Small intestine (tissue), 7 donors: ENCODE measurements around the gene ARID3A. TPM values are rescaled to one million over a fixed set of nuclear protein-coding genes. Genes with fewer than 3 reads are reported as not detected.

Experiments used
- DNase-seq, 2 donors: peaks; one replicate each; pipeline versions ENCODE4 v3.0.0 to v3.0.0-alpha.2; 2013
- FAIRE-seq: peaks from 2 replicates; lab custom pipeline; 2012; peaks lifted over from hg19 to GRCh38; lab: Jason Lieb, UNC
- H3K27ac ChIP-seq, 3 donors: one replicate each; pipeline ENCODE4 v1.5.1; 2013; ENCODE audit warnings: low read length in 2 of 3, mild to moderate bottlenecking in 2 of 3, control low read depth in 1 of 3, inconsistent platforms in 1 of 3, low read depth in 1 of 3, moderate library complexity in 1 of 3
- H3K27me3 ChIP-seq, 3 donors: one replicate each; pipeline ENCODE4 v1.6.1; 2013; ENCODE audit warnings: low read length in 3 of 3, inconsistent platforms in 1 of 3; ENCODE audit not compliant: control insufficient read depth in 3 of 3, insufficient read depth in 3 of 3
- H3K36me3 ChIP-seq, 3 donors: one replicate each; pipeline ENCODE4 v1.6.1; 2013; ENCODE audit warnings: low read length in 3 of 3, inconsistent platforms in 1 of 3, low read depth in 1 of 3, mild to moderate bottlenecking in 1 of 3, moderate library complexity in 1 of 3; ENCODE audit not compliant: control insufficient read depth in 3 of 3, insufficient read depth in 2 of 3
- H3K4me1 ChIP-seq, 3 donors: one replicate each; pipeline ENCODE4 v1.6.1; 2013; ENCODE audit warnings: low read length in 2 of 3, inconsistent platforms in 1 of 3, low read depth in 1 of 3, mild to moderate bottlenecking in 1 of 3, moderate library complexity in 1 of 3; ENCODE audit not compliant: control insufficient read depth in 3 of 3, insufficient read depth in 2 of 3
- H3K4me3 ChIP-seq, 3 donors: one replicate each; pipeline ENCODE4 v1.5.1; 2013; ENCODE audit warnings: low read length in 3 of 3, control low read depth in 1 of 3, inconsistent platforms in 1 of 3, low read depth in 1 of 3, mild to moderate bottlenecking in 1 of 3, moderate library complexity in 1 of 3
- H3K9me3 ChIP-seq, 2 donors: one replicate each; pipeline ENCODE4 v1.6.1; 2013; ENCODE audit warnings: low read depth in 1 of 2, low read length in 1 of 2; ENCODE audit not compliant: control insufficient read depth in 2 of 2, insufficient read depth in 1 of 2
- WGBS, 3 donors: extraction: QIAGEN DNeasy Blood & Tissue Kit; methylation state at CpG; one replicate each; pipeline ENCODE4 v1.1.7; 2013; 5-methylcytosine and 5-hydroxymethylcytosine counted together
- polyA plus RNA-seq, 4 donors: library from polyadenylated mRNA; stranded (reverse) in 3 of 4; unstranded in 1 of 4; fragments of 200-250 nt in 3 of 4; fragments of 120-200 nt in 1 of 4; gene quantifications; one replicate each; pipeline versions ENCODE4 v1.2.1 to v1.2.3, GENCODE V29; 2013
- donor health status: healthy with polysubstance abuse.
- donor health status: control.
- donor health status: control.
- donor health status: Bipolar disorder and iron deficiency.
- donor health status: healthy.

ARID3A gene
- polyA plus RNA-seq, 4 donors, result 1.3 to 242 (median 4.8) TPM

DNA sequence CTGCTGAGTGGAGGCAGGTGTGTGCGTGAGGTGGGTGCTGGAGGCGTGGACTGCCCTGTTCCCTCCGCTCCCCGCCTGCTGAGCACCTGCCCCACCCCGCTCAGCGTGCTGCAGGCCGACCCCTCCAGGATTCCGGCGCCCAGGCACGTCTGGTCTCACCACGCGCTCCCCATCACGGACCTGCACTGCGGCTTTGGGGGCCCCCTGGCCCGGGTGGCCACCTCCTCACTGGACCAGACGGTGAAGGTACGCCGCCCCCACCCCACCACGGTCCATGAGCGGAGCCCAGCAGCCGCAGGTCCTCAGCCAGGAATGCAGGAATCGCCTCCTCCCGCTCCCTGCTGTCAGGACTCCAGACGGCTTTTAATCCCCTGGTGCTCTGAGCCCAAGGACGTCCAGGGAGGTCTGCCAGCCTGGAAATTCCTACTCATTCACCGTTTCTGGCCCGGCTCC lies 64.3 kb downstream of the ARID3A start:
- DNase-seq (no peak), FAIRE-seq (no peak)
- 86 to 91% (median 88%) methylated on average over 20 to 27 of the region's 27 CpGs for WGBS, 3 donors
- no peaks in the 10 kb centered on the region for H3K4me1 ChIP-seq
- no peak overlapping the region for H3K4me3 ChIP-seq
- no peak overlapping the region for H3K27ac ChIP-seq
- H3K9me3 ChIP-seq, result no peaks in the 10 kb centered on the region
- peaks cover 0 to 93% (median 4%) of the 10 kb centered on the region in 3 donors for H3K36me3 ChIP-seq
- no peaks in the 10 kb centered on the region for H3K27me3 ChIP-seq

DNA sequence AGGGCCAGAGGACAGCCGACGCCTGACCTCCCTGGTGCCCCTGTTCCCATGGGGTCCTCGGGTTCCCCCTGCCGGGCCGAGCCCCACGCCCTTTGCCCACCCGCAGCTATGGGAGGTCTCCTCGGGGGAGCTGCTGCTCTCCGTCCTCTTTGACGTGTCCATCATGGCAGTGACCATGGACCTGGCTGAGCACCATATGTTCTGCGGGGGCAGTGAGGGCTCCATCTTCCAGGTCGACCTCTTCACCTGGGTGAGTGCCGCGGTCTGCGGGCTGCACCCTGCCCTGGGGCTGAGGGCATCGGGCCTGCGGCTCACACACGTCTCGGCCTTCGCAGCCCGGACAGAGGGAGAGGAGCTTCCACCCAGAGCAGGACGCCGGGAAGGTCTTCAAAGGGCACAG lies 64.9 kb downstream of the ARID3A start:
- Histone ChIP-seq H3K9me3 (no peaks in the 10 kb centered on the region), H3K4me3 (no peak overlapping the region), H3K27me3 (peaks cover 0 to 4% (median under 1%) of the 10 kb centered on the region in 3 donors), H3K36me3 (peaks cover 0 to 94% (median 4%) of the 10 kb centered on the region in 3 donors), H3K27ac (no peak overlapping the region), H3K4me1 (no peaks in the 10 kb centered on the region)
- FAIRE-seq, result no peak
- no peak for DNase-seq
- 89 to 97% (median 94%) methylated on average over 17 to 23 of the region's 23 CpGs for WGBS, 3 donors

DNA sequence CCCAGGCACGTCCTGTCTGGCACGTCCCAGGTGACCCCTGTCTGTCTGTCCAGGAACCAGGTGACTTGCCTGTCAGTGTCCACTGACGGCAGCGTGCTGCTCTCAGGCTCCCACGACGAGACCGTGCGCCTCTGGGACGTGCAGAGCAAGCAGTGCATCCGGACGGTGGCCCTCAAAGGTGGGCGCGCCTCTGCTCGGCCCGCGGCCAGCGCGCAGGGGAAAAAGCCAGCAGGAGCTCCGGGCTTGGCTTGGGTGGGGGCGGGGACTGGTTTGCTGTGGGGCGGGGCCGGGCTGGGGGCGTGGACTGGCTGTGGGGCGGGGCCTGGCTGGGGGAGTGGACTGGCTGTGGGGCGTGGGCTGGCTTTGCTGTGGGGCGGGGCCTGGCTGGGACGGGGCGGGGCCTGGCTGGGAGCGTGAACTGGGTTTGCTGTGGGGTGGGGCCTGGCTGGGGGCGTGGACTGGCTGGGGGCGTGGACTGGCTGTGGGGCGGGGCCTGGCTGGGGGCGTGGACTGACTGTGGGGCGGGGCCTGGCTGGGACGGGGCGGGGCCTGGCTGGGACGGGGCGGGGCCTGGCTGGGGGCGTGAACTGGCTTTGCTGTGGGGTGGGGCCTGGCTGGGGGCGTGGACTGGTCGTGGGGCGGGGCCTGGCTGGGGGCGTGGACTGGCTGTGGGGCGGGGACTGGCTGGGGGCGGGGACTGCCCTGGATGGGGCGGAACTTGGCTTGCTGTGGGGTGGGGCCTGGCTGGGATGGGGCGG lies 65.5 kb downstream of the ARID3A start:
- FAIRE-seq (no peak), DNase-seq (peak in 1 of 2 donors; percentile 14)
- Histone ChIP-seq H3K27ac (no peak overlapping the region), H3K9me3 (no peaks in the 10 kb centered on the region), H3K4me3 (no peak overlapping the region), H3K4me1 (peaks cover 0 to 5% (median 0%) of the 10 kb centered on the region in 3 donors), H3K27me3 (peaks cover 0 to 10% (median 3%) of the 10 kb centered on the region in 3 donors), H3K36me3 (peaks cover 0 to 90% (median 4%) of the 10 kb centered on the region in 3 donors)
- 83 to 84% (median 84%) methylated on average over 30 to 47 of the region's 47 CpGs for WGBS, 3 donors

DNA sequence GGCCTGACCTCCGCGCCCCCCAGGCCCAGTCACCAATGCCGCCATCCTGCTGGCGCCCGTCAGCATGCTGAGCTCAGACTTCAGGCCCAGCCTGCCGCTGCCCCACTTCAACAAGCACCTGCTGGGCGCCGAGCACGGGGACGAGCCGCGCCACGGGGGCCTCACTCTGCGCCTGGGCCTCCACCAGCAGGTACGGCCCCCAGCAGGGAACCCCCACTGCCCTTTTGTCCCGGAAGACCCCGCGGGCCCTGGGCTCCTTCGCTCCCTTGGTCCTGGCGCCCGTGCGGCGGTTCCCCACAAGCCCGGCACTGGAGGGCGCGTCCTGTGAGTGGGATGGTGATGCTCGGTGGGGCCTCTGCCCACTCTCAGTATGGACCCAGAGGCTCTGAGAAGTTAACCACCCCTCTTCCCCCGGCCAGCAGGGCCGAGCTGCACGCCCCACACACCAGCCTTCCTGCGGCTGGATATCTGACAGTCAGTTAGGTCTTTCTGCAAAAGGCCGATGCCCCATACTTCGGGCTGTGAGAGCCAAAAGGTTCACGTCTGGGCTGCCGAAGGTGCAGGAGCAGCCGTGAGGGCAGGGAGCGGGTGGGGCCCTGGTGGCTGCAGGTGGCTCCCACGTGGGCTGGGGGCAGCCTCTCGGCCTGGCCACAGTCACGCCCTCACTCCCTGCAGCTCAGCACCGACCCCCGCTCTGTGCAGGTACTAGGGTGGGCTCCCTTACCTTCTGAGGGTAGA lies 66.3 kb downstream of the ARID3A start:
- FAIRE-seq (no peak), DNase-seq (no peak)
- Histone ChIP-seq H3K36me3 (peaks cover 0 to 82% (median 0%) of the 10 kb centered on the region in 3 donors), H3K4me3 (no peak overlapping the region), H3K27ac (no peak overlapping the region), H3K4me1 (peaks cover 0 to 9% (median 0%) of the 10 kb centered on the region in 3 donors), H3K9me3 (no peaks in the 10 kb centered on the region), H3K27me3 (peaks cover 0 to 18% (median 3%) of the 10 kb centered on the region in 3 donors)
- WGBS, 3 donors, result 89 to 94% (median 92%) methylated on average over 41 to 42 of the region's 42 CpGs

DNA sequence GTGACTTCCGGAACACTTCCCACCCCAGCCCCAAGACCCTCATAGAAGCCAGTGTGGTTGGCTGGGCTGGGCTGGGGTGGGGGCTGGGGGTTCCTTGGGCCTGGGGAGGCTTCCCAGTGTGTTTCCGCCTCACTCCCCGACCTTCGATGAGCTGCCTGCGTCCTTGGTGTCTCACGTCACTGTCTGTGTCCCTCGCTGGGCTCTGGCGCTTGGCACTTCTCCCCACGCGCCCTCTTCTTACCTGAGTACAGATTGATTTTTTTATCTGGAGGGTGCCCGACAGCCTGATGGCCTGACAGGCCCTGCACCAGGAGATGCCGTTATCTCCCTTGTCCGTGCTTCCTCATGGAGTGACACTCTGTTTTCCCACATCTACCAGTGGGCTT lies 66.8 kb downstream of the ARID3A start:
- Histone ChIP-seq H3K27me3 (peaks cover 0 to 24% (median 5%) of the 10 kb centered on the region in 3 donors), H3K4me3 (no peak overlapping the region), H3K4me1 (peaks cover 0 to 9% (median 0%) of the 10 kb centered on the region in 3 donors), H3K27ac (no peak overlapping the region), H3K9me3 (no peaks in the 10 kb centered on the region), H3K36me3 (peaks cover 0 to 77% (median 0%) of the 10 kb centered on the region in 3 donors)
- no peak for FAIRE-seq
- DNase-seq, result no peak
- 85 to 95% (median 93%) methylated on average over 13 of the region's 13 CpGs for WGBS, 3 donors

DNA sequence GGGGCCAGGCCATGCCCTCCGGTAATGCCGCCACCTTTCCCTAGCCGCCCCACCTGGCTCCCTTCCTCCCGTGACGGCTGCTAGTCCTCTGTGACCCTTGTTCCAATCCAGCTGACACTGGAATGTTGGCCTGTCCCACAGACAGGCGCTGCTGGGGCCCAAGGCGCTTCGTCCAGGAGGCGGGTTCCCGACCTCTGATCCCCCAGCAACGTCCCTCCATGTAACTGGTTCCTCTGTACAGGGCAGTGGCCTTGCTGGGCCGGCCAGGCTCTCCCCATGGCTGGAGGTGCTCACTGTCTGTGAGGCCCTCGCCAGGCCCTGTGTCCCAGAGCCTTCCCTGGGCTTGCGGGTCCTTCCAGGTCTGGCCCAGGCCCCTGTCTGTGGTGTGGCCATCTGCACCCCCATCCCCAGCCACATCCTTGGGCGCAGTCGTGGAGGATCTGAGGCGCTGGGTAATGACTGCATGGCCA lies 67.6 kb downstream of the ARID3A start:
- peaks cover 0 to 70% (median 0%) of the 10 kb centered on the region in 3 donors for H3K36me3 ChIP-seq
- no peak for DNase-seq
- WGBS, 3 donors, result 82 to 93% (median 89%) methylated on average over 17 of the region's 17 CpGs
- no peak overlapping the region for H3K4me3 ChIP-seq
- no peak overlapping the region for H3K27ac ChIP-seq
- H3K9me3 ChIP-seq, result no peaks in the 10 kb centered on the region
- no peak for FAIRE-seq
- peaks cover 0 to 9% (median 0%) of the 10 kb centered on the region in 3 donors for H3K4me1 ChIP-seq
- H3K27me3 ChIP-seq, result peaks cover 0 to 31% (median 9%) of the 10 kb centered on the region in 3 donors

- Histone ChIP-seq H3K27me3 (peaks cover 0 to 36% (median 14%) of the 10 kb centered on the region in 3 donors), H3K27ac (no peak overlapping the region), H3K4me1 (peaks cover 0 to 9% (median 0%) of the 10 kb centered on the region in 3 donors), H3K4me3 (no peak overlapping the region), H3K36me3 (peaks cover 0 to 64% (median 0%) of the 10 kb centered on the region in 3 donors), H3K9me3 (no peaks in the 10 kb centered on the region)
- DNase-seq (no peak), FAIRE-seq (no peak)
- 88 to 96% (median 90%) methylated on average over 38 to 43 of the region's 43 CpGs for WGBS, 3 donors
Observed at GRCh38 chr19:993831-994393, 68.1 kb downstream of the ARID3A start.

- no peak for FAIRE-seq
- H3K36me3 ChIP-seq, result peaks cover 0 to 58% (median 0%) of the 10 kb centered on the region in 3 donors
- no peak for DNase-seq
- H3K9me3 ChIP-seq, result peaks cover 0 to 4% of the 10 kb centered on the region in 2 donors
- H3K4me1 ChIP-seq, result peaks cover 0 to 9% (median 0%) of the 10 kb centered on the region in 3 donors
- H3K27ac ChIP-seq, result no peak overlapping the region
- WGBS, 3 donors, result 90 to 94% (median 92%) methylated on average over 16 to 18 of the region's 18 CpGs
- peaks cover 0 to 42% (median 16%) of the 10 kb centered on the region in 3 donors for H3K27me3 ChIP-seq
- H3K4me3 ChIP-seq, result no peak overlapping the region
Observed at GRCh38 chr19:994516-994915, 68.7 kb downstream of the ARID3A start.
